Peyer's patch (tissue), 4 donors: ENCODE results near the gene MCTP1.

Experiments
- CTCF ChIP-seq, 6 experiments: fragments of 450-650 bp in 4 of 6; fragments of 200-600 bp in 2 of 6; sonication (generic) in 1 of 6; IDR thresholded peaks; one replicate each; pipeline ENCODE4 v1.5.1; 2017 to 2019; ENCODE audit warnings: antibody characterized with exemption in 6 of 6, mild to moderate bottlenecking in 3 of 6, moderate library complexity in 1 of 6
- POLR2A ChIP-seq, 2 donors: fragments of 450-650 bp; IDR thresholded peaks; one replicate each; pipeline ENCODE4 v1.5.1; 2017; ENCODE audit warnings: antibody characterized with exemption in 2 of 2, mild to moderate bottlenecking in 2 of 2, moderate library complexity in 2 of 2

- TF ChIP-seq CTCF (IDR thresholded peaks at IDR 0.05) (no peak), POLR2A (IDR thresholded peaks at IDR 0.05) (no peak)
Observed at GRCh38 chr5:95066048-95066447, 218.8 kb downstream of the MCTP1 start.
